Duodenal mucosa (tissue), 2 donors: ENCODE measurements around the gene ACADL.

Experiments used
- H3K27ac ChIP-seq: one replicate; pipeline ENCODE4 v1.7.0; 2013; ENCODE audit warnings: low read depth, low read length
- H3K27me3 ChIP-seq, 2 donors: one replicate each; pipeline ENCODE4 v1.7.0; 2013; ENCODE audit warnings: low read length in 2 of 2, control low read depth in 1 of 2; ENCODE audit not compliant: insufficient read depth in 2 of 2, control insufficient read depth in 1 of 2
- H3K36me3 ChIP-seq, 2 donors: one replicate each; pipeline ENCODE4 v1.7.0; 2013; ENCODE audit warnings: low read length in 2 of 2, control low read depth in 1 of 2; ENCODE audit not compliant: insufficient read depth in 2 of 2, control insufficient read depth in 1 of 2
- H3K4me1 ChIP-seq, 2 donors: one replicate each; pipeline ENCODE4 v1.7.0; 2013; ENCODE audit warnings: low read length in 2 of 2, control low read depth in 1 of 2; ENCODE audit not compliant: insufficient read depth in 2 of 2, control insufficient read depth in 1 of 2
- H3K4me3 ChIP-seq, 2 donors: one replicate each; pipeline ENCODE4 v1.7.0; 2013; ENCODE audit warnings: low read length in 2 of 2, low read depth in 1 of 2
- H3K9ac ChIP-seq, 2 donors: one replicate each; pipeline ENCODE4 v1.7.0; 2013; ENCODE audit warnings: low read length in 2 of 2, low read depth in 1 of 2
- H3K9me3 ChIP-seq, 2 donors: one replicate each; pipeline ENCODE4 v1.7.0; 2013; ENCODE audit warnings: low read length in 2 of 2, control low read depth in 1 of 2; ENCODE audit not compliant: control insufficient read depth in 1 of 2

Gene ACADL

GRCh38 chr2:210172219-210172575 lies 53.0 kb downstream of the ACADL start:
- peak overlapping the region; percentile 74 to 90 for H3K4me3 ChIP-seq
- peak overlapping the region; percentile 76 to 86 for H3K9ac ChIP-seq
- no peaks in the 10 kb centered on the region for H3K9me3 ChIP-seq
- no peaks in the 10 kb centered on the region for H3K27me3 ChIP-seq
- H3K4me1 ChIP-seq, result peaks cover 2 to 22% of the 10 kb centered on the region in 2 donors
- no peaks in the 10 kb centered on the region for H3K36me3 ChIP-seq
- no peak overlapping the region for H3K27ac ChIP-seq

- Histone ChIP-seq H3K27ac (peak within 1 kb of the TSS; percentile 100), H3K27me3 (no peaks in the 10 kb centered on the region), H3K4me1 (peaks cover 2 to 22% of the 10 kb centered on the region in 2 donors), H3K4me3 (peak within 1 kb of the TSS; percentile 90 to 92), H3K36me3 (no peaks in the 10 kb centered on the region), H3K9ac (peak within 1 kb of the TSS; percentile 94 to 98), H3K9me3 (no peaks in the 10 kb centered on the region)
Measured at GRCh38 chr2:210171309-210172218, 53.7 kb downstream of the ACADL start, which contains the start of gene KANSL1L. TSS of gene KANSL1L (minus strand) at chr2:210171409. CDS start at chr2:210154582, 16,827 bp downstream.

- no peaks in the 10 kb centered on the region for H3K36me3 ChIP-seq
- peaks cover 2 to 22% of the 10 kb centered on the region in 2 donors for H3K4me1 ChIP-seq
- H3K9ac ChIP-seq, result peak overlapping the region; percentile 94 to 98
- no peaks in the 10 kb centered on the region for H3K27me3 ChIP-seq
- H3K27ac ChIP-seq, result peak overlapping the region; percentile 100
- no peaks in the 10 kb centered on the region for H3K9me3 ChIP-seq
- H3K4me3 ChIP-seq, result peak overlapping the region; percentile 88 to 92
Measured at GRCh38 chr2:210170446-210171303, 54.6 kb downstream of the ACADL start.

- Histone ChIP-seq H3K27me3 (no peaks in the 10 kb centered on the region), H3K9ac (peak overlapping the region; percentile 94 to 98), H3K4me3 (peak overlapping the region; percentile 88 to 92), H3K36me3 (no peaks in the 10 kb centered on the region), H3K4me1 (peaks cover 2 to 22% of the 10 kb centered on the region in 2 donors), H3K9me3 (no peaks in the 10 kb centered on the region), H3K27ac (peak overlapping the region; percentile 100)
Measured at GRCh38 chr2:210170196-210170445, 55.1 kb downstream of the ACADL start.

- no peaks in the 10 kb centered on the region for H3K27me3 ChIP-seq
- H3K4me1 ChIP-seq, result peaks cover 2 to 22% of the 10 kb centered on the region in 2 donors
- H3K4me3 ChIP-seq, result peak overlapping the region; percentile 88 to 92
- peak overlapping the region; percentile 100 for H3K27ac ChIP-seq
- H3K36me3 ChIP-seq, result no peaks in the 10 kb centered on the region
- no peaks in the 10 kb centered on the region for H3K9me3 ChIP-seq
- peak overlapping the region; percentile 94 to 98 for H3K9ac ChIP-seq
Measured at GRCh38 chr2:210169516-210170195, 55.6 kb downstream of the ACADL start.

GRCh38 chr2:210167227-210167626 lies 58.0 kb downstream of the ACADL start:
- Histone ChIP-seq H3K27ac (no peak overlapping the region), H3K4me3 (no peak overlapping the region), H3K4me1 (peaks cover 5 to 26% of the 10 kb centered on the region in 2 donors), H3K9ac (no peak overlapping the region), H3K9me3 (no peaks in the 10 kb centered on the region), H3K27me3 (no peaks in the 10 kb centered on the region), H3K36me3 (no peaks in the 10 kb centered on the region)

GRCh38 chr2:210162466-210163124 lies 62.7 kb downstream of the ACADL start:
- Histone ChIP-seq H3K4me1 (peaks cover 3 to 7% of the 10 kb centered on the region in 2 donors), H3K4me3 (no peak overlapping the region), H3K27ac (no peak overlapping the region), H3K27me3 (no peaks in the 10 kb centered on the region), H3K9me3 (no peaks in the 10 kb centered on the region), H3K36me3 (no peaks in the 10 kb centered on the region), H3K9ac (no peak overlapping the region)

- no peak overlapping the region for H3K4me3 ChIP-seq
- no peaks in the 10 kb centered on the region for H3K36me3 ChIP-seq
- H3K27me3 ChIP-seq, result no peaks in the 10 kb centered on the region
- peaks cover 3 to 7% of the 10 kb centered on the region in 2 donors for H3K4me1 ChIP-seq
- H3K9me3 ChIP-seq, result no peaks in the 10 kb centered on the region
- H3K27ac ChIP-seq, result no peak overlapping the region
- H3K9ac ChIP-seq, result no peak overlapping the region
Measured at GRCh38 chr2:210159059-210159458, 66.2 kb downstream of the ACADL start.

- Histone ChIP-seq H3K4me3 (no peak overlapping the region), H3K4me1 (peaks cover 3 to 7% of the 10 kb centered on the region in 2 donors), H3K27me3 (no peaks in the 10 kb centered on the region), H3K9ac (no peak overlapping the region), H3K27ac (no peak overlapping the region), H3K36me3 (peaks cover 4 to 6% of the 10 kb centered on the region in 2 donors), H3K9me3 (no peaks in the 10 kb centered on the region)
Measured at GRCh38 chr2:210158236-210158635, 67.0 kb downstream of the ACADL start.
